Stimulated activated effector memory CD8-positive, alpha-beta T cell treated with anti-CD3 and anti-CD28 coated beads, Interleukin-12 subunit alpha, Interleukin-12 subunit beta, amount 100 ng/mL, for 72 hours (primary cell): ENCODE measurements around the gene OR2AT4.
"Not testable (repeated sequence)": the region's sequence is repeated elsewhere in the genome, so short reads cannot be mapped to it uniquely, and the experiment has no call there.

ENCODE experiments used
- ATAC-seq: fragments of 150-1000 bp; cut with Tn5 transposase; 2 replicates; pipeline ENCODE4 v1.10.0; 2021
- DNase-seq, 2 donors: peaks; one replicate each; pipeline ENCODE4 v3.0.0; 2021 to 2022; ENCODE audit warnings: low spot score in 2 of 2
- H3K27ac Mint-ChIP-seq: one replicate; pipeline ENCODE4 v1.8.0; 2022; ENCODE audit warnings: mild to moderate bottlenecking, mixed read lengths
- H3K36me3 Mint-ChIP-seq: one replicate; pipeline ENCODE4 v1.8.0; 2022; ENCODE audit warnings: mild to moderate bottlenecking, mixed read lengths
- H3K4me1 Mint-ChIP-seq: one replicate; pipeline ENCODE4 v1.8.0; 2022; ENCODE audit warnings: mixed read lengths
- H3K4me3 Mint-ChIP-seq: one replicate; pipeline ENCODE4 v1.8.0; 2022; ENCODE audit warnings: mild to moderate bottlenecking, mixed read lengths
- H3K9me3 Mint-ChIP-seq: one replicate; pipeline ENCODE4 v1.8.0; 2022; ENCODE audit warnings: mixed read lengths

The OR2AT4 gene

DNA sequence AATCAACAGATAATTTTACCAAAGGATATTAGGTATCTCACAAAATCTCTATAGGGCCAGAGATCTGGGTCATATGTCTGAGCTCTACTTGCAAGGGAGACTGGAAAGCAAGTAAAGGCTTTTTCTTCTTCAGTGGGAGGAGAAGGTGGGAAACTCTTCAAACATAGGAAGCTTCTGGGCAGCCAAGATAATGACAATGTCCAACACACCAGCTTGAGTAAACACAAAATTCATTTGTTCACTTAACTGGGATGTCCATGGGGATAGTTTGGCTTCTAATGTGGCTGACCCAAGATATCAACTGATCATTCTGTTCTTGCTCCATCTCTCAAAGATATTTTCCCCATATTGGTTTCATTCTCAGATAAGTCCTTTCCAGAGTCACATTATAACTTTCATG is 37.4 kb downstream of the OR2AT4 start:
- no peaks in the 10 kb centered on the region for H3K4me1 Mint-ChIP-seq
- DNase-seq (no peak), ATAC-seq (no peak)
- H3K9me3 Mint-ChIP-seq, result no peaks in the 10 kb centered on the region
- no peaks in the 10 kb centered on the region for H3K36me3 Mint-ChIP-seq
- no peak overlapping the region for H3K27ac Mint-ChIP-seq
- no peak overlapping the region for H3K4me3 Mint-ChIP-seq

DNA sequence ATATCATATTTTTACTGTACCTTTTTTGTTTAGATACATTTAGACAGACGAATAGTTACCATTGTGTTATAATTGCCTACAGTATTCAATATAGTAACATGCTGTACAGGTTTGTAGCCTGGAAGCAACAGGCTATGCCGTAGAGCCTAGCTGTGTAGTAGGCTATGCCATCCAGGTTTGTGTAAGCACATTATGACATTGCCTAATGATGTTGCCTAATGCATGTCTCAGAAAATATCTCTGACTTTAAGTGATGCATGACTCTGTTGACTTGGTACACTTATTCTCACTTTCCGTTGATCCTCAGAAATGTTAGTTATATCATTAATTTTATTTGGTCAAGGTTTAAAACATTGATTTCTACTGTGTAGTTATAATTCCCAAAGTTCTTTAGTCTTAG is 39.9 kb downstream of the OR2AT4 start:
- no peaks in the 10 kb centered on the region for H3K36me3 Mint-ChIP-seq
- H3K4me3 Mint-ChIP-seq, result no peak overlapping the region
- no peaks in the 10 kb centered on the region for H3K4me1 Mint-ChIP-seq
- DNase-seq (no peak), ATAC-seq (no peak)
- peaks cover 5% of the 10 kb centered on the region for H3K9me3 Mint-ChIP-seq
- H3K27ac Mint-ChIP-seq, result no peak overlapping the region

GRCh38 chr11:75055511-75055910 is 41.2 kb downstream of the OR2AT4 start:
- Mint-ChIP-seq H3K27ac (no peak overlapping the region), H3K4me1 (no peaks in the 10 kb centered on the region), H3K36me3 (no peaks in the 10 kb centered on the region), H3K4me3 (no peak overlapping the region), H3K9me3 (peaks cover 5% of the 10 kb centered on the region)
- DNase-seq, result no peak
- peak; percentile 45 for ATAC-seq

GRCh38 chr11:75052457-75052856 is 44.2 kb downstream of the OR2AT4 start:
- Mint-ChIP-seq H3K4me1 (no peaks in the 10 kb centered on the region), H3K27ac (no peak overlapping the region), H3K4me3 (no peak overlapping the region), H3K36me3 (no peaks in the 10 kb centered on the region), H3K9me3 (peaks cover 5% of the 10 kb centered on the region)
- DNase-seq (no peak), ATAC-seq (no peak)

- H3K27ac Mint-ChIP-seq, result no peak overlapping the region
- ATAC-seq (no peak), DNase-seq (peak in 1 of 2 donors; percentile 35)
- no peaks in the 10 kb centered on the region for H3K4me1 Mint-ChIP-seq
- peaks cover 5% of the 10 kb centered on the region for H3K9me3 Mint-ChIP-seq
- no peaks in the 10 kb centered on the region for H3K36me3 Mint-ChIP-seq
- no peak overlapping the region for H3K4me3 Mint-ChIP-seq
Measured at GRCh38 chr11:75051043-75051442, 45.6 kb downstream of the OR2AT4 start.

DNA sequence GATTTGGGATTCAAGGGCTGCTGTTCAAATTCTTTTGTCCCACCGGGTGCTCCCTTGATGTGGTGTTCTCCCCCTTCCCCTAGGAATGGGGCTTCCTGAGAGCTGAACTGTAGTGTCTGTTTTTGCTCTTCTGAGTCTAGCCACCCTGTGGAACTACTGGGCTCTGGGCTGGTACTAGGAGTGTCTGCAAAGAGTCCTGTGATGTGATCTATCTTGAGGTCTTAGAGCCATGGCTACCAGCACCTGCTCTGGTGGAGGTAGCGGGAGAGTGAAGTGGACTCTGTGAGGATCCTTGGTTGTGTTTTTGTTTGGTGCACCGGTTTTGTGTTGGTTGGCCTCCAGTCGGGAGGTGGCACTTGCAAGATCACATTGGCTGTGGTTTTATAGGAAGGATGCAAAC is 46.2 kb downstream of the OR2AT4 start:
- Mint-ChIP-seq H3K4me1 (no peaks in the 10 kb centered on the region), H3K9me3 (peaks cover 5% of the 10 kb centered on the region), H3K27ac (no peak overlapping the region)

GRCh38 chr11:75049501-75050266 is 47.0 kb downstream of the OR2AT4 start:
- not testable (repeated sequence) for H3K27ac Mint-ChIP-seq, H3K4me3 Mint-ChIP-seq

More for the DNA sequence above, 46.2 kb downstream of the OR2AT4 start:
- DNase-seq (no peak), ATAC-seq (no peak)
- Mint-ChIP-seq H3K36me3 (no peaks in the 10 kb centered on the region), H3K4me3 (no peak overlapping the region)

DNA sequence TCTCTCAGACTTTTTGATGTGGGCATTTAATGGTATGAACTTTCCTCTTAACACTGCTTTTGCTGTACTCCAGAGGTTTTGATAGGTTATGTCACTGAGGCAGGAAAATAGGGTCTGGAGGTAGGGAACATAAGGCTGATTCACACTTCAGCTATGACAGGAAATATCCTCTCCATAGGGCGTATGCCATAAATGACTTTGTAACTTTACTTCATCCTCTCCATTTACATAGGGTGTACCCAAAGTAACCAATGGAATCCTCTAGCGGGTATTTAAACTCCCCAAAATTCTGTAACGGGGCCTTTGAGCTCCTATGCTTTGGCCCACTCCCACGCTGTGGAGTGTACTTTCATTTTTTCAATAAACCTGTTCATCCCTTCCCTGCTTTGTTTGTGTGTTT is 49.5 kb downstream of the OR2AT4 start:
- ATAC-seq (no peak), DNase-seq (no peak)
- Mint-ChIP-seq H3K36me3 (no peaks in the 10 kb centered on the region), H3K9me3 (no peaks in the 10 kb centered on the region), H3K4me3 (no peak overlapping the region), H3K4me1 (no peaks in the 10 kb centered on the region), H3K27ac (no peak overlapping the region)

More at GRCh38 chr11:75049501-75050266, 47.0 kb downstream of the OR2AT4 start:
- ATAC-seq, H3K36me3 Mint-ChIP-seq, H3K9me3 Mint-ChIP-seq, H3K4me1 Mint-ChIP-seq: not testable (repeated sequence)
- peak in 1 of 2 donors; percentile 17 for DNase-seq

- peak in 1 of 2 donors; percentile 35 for DNase-seq
- H3K27ac Mint-ChIP-seq, H3K36me3 Mint-ChIP-seq, H3K9me3 Mint-ChIP-seq, ATAC-seq, H3K4me3 Mint-ChIP-seq, H3K4me1 Mint-ChIP-seq: not testable (repeated sequence)
Measured at GRCh38 chr11:75046668-75047067, 50.0 kb downstream of the OR2AT4 start.

GRCh38 chr11:75044381-75045170 is 52.1 kb downstream of the OR2AT4 start:
- not testable (repeated sequence) for ATAC-seq, H3K4me3 Mint-ChIP-seq, H3K9me3 Mint-ChIP-seq, H3K27ac Mint-ChIP-seq, H3K4me1 Mint-ChIP-seq, H3K36me3 Mint-ChIP-seq
- DNase-seq, result peak in 1 of 2 donors; percentile 33

DNA sequence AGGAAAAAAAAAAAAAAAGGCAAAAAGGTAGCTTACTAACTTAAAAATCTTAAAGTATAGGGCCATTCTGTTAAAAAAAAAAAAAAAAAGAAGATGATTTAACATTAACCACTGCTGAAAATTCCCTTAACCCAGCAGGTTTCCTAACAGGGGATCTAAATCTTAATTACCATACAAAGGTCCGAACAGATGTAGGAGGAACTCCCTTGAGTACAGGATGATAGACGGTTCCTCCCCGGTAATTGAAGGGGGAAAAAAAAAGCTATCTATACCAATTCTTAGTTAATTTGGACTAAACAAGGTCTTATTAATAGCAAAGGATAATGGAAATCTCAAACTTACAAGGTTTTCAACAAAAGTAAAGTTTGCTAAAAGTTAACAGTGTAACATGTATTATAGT is 54.9 kb downstream of the OR2AT4 start:
- H3K36me3 Mint-ChIP-seq, ATAC-seq, DNase-seq, H3K4me3 Mint-ChIP-seq, H3K4me1 Mint-ChIP-seq, H3K9me3 Mint-ChIP-seq, H3K27ac Mint-ChIP-seq: not testable (repeated sequence)

GRCh38 chr11:75041263-75041662 is 55.4 kb downstream of the OR2AT4 start:
- DNase-seq, result peak in 1 of 2 donors; percentile 6
- no peak overlapping the region for H3K4me3 Mint-ChIP-seq
- H3K27ac Mint-ChIP-seq, result no peak overlapping the region
- H3K36me3 Mint-ChIP-seq, result no peaks in the 10 kb centered on the region
- ATAC-seq, result no peak
- H3K9me3 Mint-ChIP-seq, result no peaks in the 10 kb centered on the region
- no peaks in the 10 kb centered on the region for H3K4me1 Mint-ChIP-seq

DNA sequence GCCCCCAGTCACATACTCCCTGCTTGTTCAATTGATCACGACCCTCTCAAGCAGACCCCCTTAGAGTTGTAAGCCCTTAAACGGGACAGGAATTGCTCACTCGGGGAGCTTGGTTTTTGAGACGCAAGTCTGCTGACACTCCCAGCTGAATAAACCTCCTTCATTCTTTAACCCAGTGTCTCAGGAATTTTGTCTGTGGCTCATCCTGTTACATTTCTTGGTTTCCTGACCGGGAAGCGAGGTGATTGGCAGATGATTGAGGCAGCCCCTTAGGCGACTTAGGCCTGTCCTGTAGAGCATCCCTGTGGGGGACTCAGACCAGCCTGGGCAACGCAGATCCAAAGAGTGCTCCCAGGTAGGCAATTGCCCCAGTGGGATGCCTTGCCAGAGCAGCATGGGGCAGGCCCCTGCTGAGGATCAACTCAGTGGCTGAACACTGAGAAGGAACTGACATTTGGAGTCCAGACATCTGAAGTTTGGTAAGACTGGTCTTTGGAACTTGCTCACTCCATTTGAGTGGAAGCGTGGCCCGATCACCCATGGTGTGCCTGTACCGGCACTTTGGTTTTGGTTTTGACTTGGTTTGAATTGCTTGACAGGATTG is 56.4 kb downstream of the OR2AT4 start:
- ATAC-seq, result no peak
- Mint-ChIP-seq H3K36me3 (no peaks in the 10 kb centered on the region), H3K27ac (no peak overlapping the region), H3K4me3 (no peak overlapping the region), H3K4me1 (no peaks in the 10 kb centered on the region), H3K9me3 (no peaks in the 10 kb centered on the region)
- DNase-seq, result peak in 1 of 2 donors; percentile 28

DNA sequence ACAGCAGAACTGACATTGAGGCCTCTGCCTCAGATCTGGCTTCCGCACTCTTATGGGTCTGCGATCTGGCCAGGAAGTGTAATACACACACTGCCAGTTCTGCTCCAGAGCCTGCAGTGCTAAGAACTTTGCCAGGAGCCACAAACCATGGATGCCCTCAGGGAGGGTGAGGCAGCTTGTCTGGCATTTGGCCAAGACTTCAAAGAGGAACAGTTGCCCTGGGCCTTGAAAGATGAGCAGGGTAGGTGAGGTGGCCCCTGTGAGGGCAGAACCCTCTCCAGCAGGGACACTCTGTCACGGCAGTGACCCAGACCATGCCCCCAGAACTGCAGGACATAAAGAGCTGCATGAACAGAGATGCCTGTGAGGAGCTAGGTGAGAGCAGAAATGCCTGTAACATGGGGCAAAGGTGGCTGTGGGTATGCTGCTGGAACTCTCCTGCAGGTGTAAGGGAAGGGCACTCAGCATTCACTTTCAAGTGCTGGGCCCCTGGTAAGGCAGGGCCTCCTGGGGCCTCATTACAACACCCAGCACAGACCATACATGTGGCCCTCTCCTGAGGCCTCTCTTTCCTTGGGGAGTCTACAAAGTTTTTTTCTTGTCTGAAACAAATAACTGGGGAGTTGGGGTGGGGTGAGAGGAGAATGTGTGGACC is 60.6 kb downstream of the OR2AT4 start:
- Mint-ChIP-seq H3K4me1 (no peaks in the 10 kb centered on the region), H3K4me3 (no peak overlapping the region), H3K9me3 (no peaks in the 10 kb centered on the region), H3K36me3 (no peaks in the 10 kb centered on the region), H3K27ac (peak overlapping the region; percentile 51)
- ATAC-seq (no peak), DNase-seq (peak in 1 of 2 donors; percentile 45)

DNA sequence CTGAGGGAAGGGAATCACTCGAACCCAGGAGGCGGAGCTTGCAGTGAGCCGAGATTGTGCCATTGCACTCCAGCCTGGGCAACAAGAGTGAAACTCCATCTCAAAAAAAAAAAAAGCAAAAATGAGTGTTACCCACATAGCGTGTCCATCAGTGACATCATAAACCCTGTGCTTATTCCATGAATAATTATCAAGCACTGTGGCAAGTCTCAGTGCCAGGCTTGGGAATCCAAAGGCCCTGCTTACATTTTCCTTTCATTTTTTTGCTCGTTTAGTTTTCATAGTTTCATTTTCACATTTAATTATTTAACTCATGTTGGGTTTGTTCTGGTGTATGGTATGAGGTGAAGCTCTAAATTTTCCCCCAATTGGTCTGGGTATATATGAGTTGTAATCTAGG is 61.4 kb downstream of the OR2AT4 start:
- H3K36me3 Mint-ChIP-seq, result no peaks in the 10 kb centered on the region
- H3K27ac Mint-ChIP-seq, result no peak overlapping the region
- H3K4me1 Mint-ChIP-seq, result no peaks in the 10 kb centered on the region
- DNase-seq (no peak), ATAC-seq (no peak)
- H3K4me3 Mint-ChIP-seq, result no peak overlapping the region
- H3K9me3 Mint-ChIP-seq, result no peaks in the 10 kb centered on the region
